Suppressor macrophage (primary cell): ENCODE measurements around the gene RPP40.

ENCODE experiments used
- DNase-seq, 4 experiments: peaks; one replicate each; pipeline ENCODE4 v3.0.0-alpha.2; 2020 to 2022

RPP40 gene

DNA sequence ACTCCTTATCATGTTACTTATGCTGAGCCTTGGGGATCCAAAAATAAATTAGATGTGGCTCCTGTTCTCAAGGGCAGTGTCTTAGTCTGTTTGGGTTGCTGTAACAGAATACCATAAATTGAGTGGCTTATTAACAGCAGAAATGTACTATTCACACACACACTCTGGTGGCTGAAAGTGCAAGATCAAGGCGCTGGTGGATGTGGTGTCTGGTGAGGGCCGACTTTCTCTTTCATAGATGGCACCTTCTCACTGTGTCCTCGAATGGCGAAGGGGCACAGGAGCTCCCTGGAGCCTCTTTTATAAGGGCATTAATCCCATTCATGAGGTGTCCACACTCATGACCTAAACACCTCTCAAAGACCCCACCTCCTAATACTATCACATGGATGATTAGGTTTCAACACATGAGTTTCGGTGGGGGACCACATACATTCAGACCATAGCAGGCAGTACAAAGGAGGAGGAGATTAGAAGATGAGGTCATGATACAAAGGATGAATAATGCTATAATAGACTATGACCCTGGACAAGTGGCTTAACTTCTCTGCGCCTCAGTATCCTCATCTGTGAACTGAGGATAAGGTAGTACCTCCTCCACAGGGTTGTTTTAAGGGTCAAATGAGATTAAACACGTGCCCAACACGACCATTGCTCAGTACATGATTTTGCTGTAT is 34.1 kb downstream of the RPP40 start:
- no peak for DNase-seq

DNA sequence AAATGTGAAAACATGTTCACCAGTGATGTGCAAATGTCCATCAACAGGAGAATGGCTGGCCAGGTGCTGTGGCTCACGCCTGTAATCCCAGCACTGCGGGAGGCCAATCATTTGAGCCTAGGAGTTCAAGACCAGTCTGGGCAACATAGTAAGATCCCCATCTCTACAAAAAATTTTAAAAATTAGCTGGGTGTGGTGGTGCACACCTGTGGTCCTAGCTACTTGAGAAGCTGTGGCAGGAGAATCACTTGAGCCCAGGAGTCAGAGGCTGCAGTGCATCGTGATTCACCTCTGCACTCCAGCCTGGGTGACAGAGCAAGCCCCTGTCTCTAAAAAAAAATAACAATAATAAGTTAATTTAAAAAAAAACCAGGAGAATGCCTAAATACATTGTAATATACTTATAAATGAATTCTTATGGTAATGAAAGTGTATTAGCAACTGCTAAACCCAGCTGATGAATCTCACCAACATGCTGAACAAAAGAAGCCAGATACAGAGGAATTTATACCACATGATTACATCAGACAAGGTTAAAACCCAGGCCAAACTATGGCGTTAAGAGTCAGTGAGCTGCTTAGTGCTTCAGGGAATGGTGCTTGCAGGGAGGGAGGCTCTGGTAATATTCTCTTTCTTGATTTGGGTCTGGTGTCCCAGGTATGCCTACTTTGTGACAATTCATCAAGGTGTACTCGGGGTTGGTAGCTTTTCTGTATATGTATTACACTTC is 36.4 kb downstream of the RPP40 start:
- DNase-seq = no peak

DNA sequence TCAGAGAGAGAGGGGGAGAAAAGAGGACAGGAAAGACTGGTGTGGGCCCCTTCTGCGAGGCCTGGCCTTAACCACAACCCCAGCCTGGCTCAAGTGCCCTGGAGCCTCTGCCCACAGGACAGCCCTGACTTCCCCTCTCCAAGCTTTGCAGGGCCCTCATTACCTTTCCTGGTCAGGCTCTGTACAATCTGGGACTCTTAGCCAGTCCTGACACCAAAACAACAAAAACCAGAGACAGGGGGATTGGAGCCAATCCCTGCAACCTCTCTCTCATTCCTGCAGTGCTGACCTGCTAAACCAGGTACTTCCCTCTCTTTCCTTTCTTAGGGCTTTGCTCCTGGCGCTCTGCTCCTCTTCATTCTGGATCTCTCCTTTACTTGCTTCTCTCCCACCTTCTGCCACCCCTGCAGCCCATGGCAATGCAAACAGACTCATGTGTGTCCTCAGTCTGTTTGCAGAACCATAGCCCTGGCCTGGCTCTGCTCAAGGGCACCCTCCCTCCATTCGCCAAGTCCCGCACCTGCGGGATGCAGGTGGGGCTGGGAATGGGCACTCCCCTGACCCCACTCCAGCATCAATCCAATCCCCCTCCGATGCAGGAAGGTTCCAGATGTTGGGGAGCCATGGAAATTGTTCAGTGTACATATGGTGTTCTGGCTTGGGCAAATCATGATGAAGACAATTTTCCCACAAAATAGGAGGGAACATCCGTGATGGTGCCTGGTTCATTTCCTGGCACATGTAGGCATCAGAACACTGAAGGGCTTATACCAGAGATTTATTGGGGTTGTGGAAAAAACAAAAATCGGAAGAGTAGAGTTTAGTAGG is 38.1 kb downstream of the RPP40 start:
- no peak for DNase-seq

DNA sequence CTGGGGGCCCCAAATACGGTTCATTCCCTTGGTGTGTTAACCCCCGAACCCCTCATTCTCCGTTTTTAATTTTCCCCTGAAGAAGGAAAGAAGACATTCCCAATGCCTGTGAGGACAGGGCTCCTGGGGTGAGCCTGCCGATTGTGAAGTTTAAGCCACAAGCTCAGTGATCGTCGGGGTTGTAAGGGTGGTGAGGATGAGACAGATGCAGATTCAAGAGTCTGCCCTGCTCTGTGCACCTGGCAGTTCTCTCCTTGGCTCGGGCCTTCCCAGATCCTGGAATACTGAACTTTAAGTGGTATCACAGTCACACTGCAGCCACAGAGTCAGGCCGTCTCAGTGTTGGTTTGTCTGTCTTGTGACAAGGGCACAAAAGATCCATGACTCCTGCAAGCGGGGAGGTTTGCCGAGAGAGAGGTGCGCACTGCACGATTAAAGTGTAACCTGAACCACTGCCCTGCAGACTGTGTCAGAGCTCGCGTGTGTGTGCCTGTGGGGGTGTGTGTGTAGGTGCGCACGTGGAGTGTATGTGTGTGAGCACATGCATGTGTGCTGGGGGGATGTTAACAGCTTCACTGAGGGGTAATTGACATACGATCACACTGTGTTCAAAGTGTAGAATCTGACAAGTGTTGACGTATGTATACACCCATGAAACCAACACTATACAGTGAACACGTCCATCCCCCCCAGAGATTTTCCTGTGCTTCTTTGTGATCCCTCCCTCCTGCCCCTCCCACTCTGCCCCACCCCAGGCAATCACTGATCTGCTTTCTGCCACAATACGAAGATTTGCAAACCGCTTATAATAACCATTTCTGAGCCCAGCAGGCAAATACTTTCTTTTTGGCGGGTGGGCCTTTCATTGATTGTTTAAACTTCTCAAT is 38.9 kb downstream of the RPP40 start:
- DNase-seq = no peak

DNA sequence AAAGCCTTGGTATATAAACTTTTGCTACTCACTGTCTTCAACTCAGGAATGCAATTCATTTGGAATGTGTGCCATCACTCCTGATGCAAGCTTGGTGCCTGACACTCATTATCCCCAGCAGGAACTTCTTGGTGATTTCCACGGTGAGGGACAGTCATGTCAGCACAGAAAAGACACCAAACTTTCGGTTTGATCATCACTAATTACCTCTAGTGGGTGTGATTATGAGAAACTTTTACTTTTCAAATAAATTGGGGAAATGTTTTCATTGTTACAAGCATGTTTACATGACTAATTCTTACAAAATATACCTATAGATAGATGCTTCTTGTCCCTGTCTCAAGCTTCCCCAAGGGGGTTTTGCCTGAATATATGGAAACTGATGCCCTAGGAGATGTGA is 40.9 kb downstream of the RPP40 start:
- DNase-seq = no peak

DNA sequence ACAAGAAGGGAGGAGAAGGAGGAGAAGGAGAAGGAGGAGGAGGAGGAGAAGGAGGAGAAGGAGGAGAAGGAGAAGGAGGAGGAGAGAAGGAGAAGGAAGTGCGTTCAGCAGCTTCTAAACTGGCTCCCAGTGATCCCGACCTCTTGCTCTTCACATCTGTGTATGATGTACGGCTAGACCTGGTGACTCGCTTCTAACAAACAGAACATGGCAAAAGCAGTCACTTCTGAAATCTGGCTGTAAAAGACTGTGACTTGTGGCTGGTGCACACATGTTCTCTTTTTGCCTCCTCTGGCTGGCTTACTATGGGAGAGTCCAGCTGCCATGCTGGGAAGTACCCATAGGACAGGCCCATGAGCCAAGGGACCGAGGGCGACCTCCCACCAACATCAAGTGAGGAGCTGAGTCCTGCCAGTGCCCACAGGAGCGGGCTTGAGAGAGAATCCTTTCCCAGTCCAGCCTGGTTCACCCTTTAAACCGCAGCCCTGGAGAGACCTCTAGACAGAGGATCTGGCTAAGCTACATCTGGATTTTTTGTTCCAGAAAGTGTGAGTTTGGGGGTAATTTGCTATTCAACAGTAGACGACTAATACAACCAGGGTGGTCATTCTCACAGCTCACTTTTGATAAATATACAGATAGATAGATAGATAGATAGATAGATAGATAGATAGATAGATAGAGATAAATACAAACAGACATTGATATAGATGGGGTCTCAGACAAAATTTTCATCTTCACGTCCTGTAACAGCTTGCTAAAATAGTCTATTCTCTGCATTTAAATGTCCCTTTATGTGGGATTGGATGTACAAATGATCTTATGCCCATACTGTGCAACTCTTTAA is 42.3 kb downstream of the RPP40 start:
- DNase-seq = no peak

DNA sequence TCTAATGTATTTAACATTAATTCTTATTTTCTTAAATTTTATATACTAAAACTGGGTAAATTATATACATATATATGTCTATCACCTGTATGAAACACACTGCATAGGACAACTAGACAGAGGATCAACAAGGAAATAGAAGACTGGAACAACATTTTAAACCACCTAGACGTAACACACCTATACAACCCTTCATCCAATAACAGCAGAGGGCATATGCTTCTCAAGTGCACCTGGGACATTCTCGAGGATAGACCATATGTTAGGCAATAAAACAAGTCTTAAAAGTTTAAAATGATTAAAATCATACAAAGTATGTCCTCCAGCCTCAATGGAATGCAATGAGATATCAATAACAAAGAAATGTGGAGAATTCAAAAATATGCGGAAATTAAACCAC is 45.2 kb downstream of the RPP40 start:
- no peak for DNase-seq

DNA sequence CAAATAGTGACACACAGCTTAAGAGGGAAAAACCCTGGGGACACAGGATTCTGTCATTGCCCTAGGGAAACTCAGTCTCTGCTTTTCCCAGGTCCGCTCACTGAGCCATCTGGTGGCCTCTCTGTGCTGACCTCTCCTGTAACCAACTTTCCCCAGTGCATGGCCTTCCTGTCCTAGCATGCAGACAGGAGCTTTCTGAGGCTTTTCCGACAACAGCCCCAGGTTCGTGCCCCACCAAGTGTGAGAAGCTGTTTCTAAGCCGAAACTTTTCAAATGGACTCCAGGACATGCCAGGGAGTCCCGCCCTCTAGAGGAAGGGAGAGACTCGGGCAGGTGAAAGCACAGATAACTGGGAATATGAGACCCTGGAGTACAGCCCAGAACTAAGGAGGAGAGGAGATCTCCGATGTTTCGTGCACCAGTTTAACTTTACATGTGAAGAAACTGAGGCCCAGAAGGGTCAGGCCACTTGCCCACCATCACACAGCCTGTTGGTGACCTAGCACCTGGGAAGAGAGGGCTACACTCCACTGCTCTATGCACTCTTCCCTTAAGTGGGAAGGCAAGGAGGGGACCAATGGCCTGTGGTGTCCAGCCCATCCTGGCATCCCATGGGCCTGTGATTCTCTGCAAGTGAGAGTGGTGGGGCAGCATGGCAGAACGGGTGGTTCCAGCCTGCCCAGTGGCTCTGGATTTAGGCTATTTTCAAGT is 46.2 kb downstream of the RPP40 start:
- peak in 2 of 4 experiments; percentile 11 to 23 for DNase-seq

DNA sequence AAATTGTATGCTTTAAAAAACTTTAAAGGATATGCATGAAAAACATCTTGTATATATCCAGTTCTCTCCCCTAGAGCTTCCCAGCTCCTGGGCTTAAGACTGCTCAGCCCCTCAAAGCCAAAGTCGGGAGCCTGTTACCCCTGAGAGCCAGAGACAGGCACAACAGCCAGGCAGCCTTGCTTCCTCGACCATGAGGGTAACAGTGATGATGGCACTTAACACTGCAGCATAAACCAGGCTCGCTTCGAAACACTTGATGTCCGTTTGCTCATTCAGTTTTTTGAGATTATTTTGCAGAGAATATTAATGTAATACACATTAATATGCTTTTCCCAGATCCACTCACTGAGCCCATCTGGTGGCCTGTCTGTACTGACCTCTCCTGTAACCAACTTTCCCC is 47.2 kb downstream of the RPP40 start:
- no peak for DNase-seq

DNA sequence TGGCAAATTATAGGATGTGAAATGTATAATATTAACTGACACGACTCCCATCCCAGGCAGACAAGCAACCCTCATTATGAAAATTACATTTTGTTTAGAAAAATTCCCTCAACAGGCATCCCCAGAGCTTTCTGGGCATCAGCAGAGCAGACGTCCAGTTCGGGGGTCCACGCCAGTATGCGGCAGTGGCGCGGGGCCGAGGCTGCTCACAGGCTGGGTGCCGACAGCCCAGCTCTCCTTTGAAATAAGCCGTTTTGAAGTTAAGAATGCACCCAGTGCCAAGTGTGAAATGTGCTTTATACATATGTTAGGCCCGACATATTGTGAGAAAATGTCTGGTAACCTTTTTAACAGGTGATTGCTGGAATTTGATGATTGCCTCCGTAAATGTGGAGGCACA is 50.4 kb downstream of the RPP40 start:
- no peak for DNase-seq

DNA sequence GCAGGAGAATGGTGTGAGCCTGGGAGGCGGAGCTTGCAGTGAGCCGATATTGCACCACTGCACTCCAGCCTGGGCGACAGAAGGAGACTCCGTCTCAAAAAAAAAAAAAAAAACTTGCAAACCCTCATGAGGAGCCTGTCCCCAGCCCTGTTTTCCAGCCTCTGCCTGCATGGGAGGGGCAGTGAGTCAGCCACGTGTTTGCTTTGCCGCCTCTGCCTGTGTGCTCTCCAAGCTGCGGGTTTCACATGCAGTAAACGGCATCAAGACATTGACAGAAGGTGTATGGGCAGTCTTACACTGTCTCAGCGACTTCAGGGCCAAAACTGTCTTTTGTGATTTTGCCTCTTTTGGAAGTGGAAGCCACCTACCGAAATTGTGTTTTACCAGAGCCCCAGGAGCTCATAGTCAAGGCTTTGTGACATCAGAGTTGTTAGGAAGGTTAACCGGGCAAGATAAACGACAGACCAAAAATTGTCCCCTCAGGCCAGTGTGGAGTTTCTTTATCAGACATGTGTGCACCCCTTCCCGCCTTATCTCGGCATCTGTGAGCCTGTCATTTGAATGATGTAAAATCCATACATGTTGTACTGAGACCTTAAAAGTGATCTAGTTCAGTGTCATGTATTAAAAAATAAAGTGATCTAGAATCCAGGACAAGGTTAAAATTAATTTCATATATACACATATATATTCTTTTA is 52.9 kb downstream of the RPP40 start:
- DNase-seq = no peak

DNA sequence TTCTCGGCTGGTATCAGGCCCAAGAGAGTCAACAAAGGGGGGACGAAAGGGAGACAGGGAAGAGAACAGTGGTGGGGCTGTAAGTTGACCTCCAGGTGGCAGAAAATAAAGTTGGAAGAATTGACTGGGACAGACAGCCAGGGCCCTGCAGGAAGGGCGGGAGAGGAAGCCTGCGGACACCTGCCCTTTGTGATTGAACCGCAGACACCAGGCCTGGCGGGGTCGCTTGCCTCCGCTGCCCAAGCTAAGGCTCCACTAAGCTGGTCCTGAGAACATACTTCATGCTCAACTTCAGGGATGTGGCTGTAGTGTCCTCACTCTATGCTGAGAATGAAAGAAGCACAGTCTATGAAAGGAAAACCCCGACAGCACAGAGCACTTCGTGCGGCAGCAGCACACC is 53.8 kb downstream of the RPP40 start:
- no peak for DNase-seq

DNA sequence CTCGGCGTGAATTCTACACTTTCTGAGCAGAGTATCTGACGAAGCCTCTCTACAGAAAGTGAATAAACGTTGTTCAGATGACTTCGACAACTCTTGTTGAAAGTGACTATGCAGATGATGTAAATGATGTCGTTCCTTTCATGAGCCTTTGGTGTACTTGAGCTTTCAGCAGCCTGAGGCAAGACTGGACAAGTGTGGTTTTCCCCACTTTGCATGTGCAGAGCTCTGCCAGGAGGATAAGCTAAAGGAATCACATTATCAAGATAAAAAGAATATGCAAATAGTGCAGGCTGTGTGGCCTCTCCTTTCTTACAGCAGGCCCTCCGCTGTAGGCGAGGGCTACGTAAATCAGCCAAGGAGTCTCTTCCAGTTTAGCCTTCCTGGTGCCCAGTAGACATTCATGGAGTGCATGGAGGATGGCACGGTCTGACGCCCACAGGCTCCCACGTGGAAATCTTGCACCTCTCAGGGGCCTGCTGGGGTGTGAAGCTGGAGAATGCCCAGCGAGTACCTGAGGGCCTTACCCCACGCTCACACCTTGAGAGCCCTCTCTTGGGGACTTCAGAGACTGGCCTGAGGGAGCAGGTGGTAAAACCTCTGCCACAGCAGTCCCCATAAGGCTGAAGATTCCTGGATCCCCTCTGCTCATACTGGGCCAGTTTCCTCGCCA is 54.9 kb downstream of the RPP40 start:
- no peak for DNase-seq

DNA sequence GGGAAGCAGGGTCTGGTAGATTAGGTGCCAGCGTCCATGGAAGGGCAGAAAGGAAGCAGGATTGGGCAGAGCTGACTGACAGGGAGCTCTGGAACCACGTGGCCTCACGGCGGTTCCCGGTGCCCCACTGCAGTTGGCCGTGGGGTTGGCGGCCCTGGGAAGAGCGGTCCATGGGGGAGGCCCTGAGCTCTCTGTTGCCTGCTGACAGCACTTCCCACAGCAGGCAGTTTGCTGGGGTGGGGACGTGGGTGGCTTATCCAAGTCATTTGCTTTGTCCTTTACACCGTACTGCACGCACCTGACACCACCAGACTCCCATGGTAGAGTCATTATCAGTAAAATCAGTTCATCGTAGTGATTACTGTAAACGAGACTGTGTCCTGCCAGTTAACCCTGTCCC is 56.1 kb downstream of the RPP40 start:
- no peak for DNase-seq

DNA sequence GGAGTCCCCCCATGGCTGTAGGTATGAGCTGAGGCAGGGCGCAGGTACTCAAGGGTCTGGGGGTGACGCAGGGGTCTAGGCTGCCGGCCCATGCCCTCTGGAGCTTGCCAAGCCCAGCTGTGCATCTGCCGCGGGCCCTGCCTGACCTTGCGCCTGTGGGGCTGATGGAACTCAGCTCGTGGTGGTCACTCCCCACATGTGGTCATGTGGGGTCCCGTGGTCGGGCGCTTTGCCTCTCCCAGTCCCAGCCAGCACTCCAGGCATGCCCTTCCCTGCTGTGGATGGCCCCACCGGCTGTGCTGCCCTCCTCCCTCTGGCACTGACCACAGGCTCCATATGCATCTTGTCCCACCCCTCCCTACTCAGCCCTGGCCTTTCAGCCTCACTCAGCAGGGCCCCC is 57.3 kb downstream of the RPP40 start:
- no peak for DNase-seq
